MM.1S (cell line): ENCODE data around the gene TRPV5.

ENCODE experiments used
- CTCF ChIP-seq: fragments of 300-600 bp; sonication (generic); IDR thresholded peaks from 2 replicates; pipeline ENCODE4 v1.5.1; 2016; ENCODE audit warnings: antibody characterized with exemption, low read length, mixed read lengths
- EZH2 ChIP-seq: fragments of 300-600 bp; sonication (generic); optimal IDR thresholded peaks from 2 replicates; pipeline ENCODE3; 2017; ENCODE audit warnings: low read depth, mild to moderate bottlenecking, antibody characterized with exemption, low read length, mixed read lengths

- no peak for TF ChIP-seq CTCF
- no peak for TF ChIP-seq EZH2
Measured at GRCh38 chr7:142874409-142874808, 59.1 kb downstream of the TRPV5 start.
